Fibroblast of lung (primary cell): Measurements from ENCODE around the gene IGFLR1.

ENCODE experiments used
- EZH2 ChIP-seq: IDR thresholded peaks from 2 replicates; pipeline ENCODE4 v1.5.1; 2012; ENCODE audit warnings: low read length, control low read depth, mild to moderate bottlenecking; ENCODE audit errors: missing control alignments
- TF ChIP-seq, protein P1 (sequence below), 2 donors: IDR thresholded peaks in 1 of 2; conservative IDR thresholded peaks in 1 of 2; 1 replicate in 1 of 2; 2 replicates in 1 of 2; pipeline ENCODE4 v1.5.1; 2011 to 2012; ENCODE audit warnings: low read length in 2 of 2, control low read depth in 1 of 2, inconsistent platforms in 1 of 2, low read depth in 1 of 2, mild to moderate bottlenecking in 1 of 2

DNA sequence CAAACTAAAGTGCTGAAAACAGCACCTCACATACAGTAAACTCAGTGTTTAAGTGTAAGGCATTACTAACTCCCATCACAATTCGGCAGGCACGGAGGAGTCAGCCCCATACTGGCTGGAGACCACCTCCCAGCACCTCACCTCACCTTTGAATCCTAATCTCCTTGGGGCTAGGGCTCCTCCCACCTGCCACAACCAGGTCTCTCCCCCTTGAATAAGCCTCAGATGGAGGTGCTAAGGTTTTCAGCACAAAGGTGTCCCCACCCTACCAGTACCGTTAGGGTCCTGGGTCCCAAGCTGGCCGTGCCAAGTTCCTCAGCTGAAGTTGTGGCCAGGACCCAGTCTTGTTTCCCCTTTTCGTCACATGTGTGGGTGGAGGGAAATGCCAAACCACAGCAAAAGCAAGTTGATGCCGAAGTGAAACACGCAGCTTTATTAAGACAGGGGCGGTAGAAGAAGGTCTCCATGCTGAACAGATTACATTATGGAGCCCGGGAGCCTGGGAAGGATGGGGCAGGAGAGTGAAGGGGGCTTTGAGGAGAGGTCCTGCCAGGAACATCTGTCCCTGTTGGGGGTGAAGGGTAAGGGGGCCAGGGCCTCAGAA lies at the start of gene IGFLR1:
- TF ChIP-seq, protein P1, sequence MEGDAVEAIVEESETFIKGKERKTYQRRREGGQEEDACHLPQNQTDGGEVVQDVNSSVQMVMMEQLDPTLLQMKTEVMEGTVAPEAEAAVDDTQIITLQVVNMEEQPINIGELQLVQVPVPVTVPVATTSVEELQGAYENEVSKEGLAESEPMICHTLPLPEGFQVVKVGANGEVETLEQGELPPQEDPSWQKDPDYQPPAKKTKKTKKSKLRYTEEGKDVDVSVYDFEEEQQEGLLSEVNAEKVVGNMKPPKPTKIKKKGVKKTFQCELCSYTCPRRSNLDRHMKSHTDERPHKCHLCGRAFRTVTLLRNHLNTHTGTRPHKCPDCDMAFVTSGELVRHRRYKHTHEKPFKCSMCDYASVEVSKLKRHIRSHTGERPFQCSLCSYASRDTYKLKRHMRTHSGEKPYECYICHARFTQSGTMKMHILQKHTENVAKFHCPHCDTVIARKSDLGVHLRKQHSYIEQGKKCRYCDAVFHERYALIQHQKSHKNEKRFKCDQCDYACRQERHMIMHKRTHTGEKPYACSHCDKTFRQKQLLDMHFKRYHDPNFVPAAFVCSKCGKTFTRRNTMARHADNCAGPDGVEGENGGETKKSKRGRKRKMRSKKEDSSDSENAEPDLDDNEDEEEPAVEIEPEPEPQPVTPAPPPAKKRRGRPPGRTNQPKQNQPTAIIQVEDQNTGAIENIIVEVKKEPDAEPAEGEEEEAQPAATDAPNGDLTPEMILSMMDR (conservative IDR thresholded peaks at IDR 0.05 in 1 of 2, IDR thresholded peaks at IDR 0.05 in 1 of 2; ENCODE audit: low read depth in 1 of 2, low read length in 2 of 2) = no peak
- no peak for TF ChIP-seq EZH2
